Heart right ventricle (tissue), 16 donors: ENCODE measurements around the gene ABCB11. TPM values are rescaled to one million over a fixed set of nuclear protein-coding genes. Genes with fewer than 3 reads are reported as not detected.

Experiments used
- ATAC-seq, 8 donors: fragments of 200-7000 bp; cut with Tn5 transposase; one replicate each; pipeline ENCODE4 v1.9.1; 2020; ENCODE audit warnings: mild to moderate bottlenecking in 8 of 8, moderate library complexity in 8 of 8, moderate number of reproducible peaks in 1 of 8
- DNase-seq, 2 donors: peaks; one replicate each; pipeline ENCODE4 v3.0.0-alpha.2; 2020
- H3K27ac ChIP-seq, 10 donors: fragments of 200-600 bp; sonication (generic) in 2 of 10; one replicate each; pipeline versions ENCODE4 v1.5.0 to v1.8.0; 2020 to 2022; ENCODE audit warnings: mild to moderate bottlenecking in 3 of 10
- H3K27me3 ChIP-seq, 7 donors: fragments of 200-600 bp; one replicate each; pipeline ENCODE4 v1.8.0; 2021 to 2022; ENCODE audit warnings: mild to moderate bottlenecking in 2 of 7
- H3K36me3 ChIP-seq, 9 donors: fragments of 200-600 bp; sonication (generic) in 1 of 9; one replicate each; pipeline versions ENCODE4 v1.5.0 to v1.8.0; 2020 to 2022; ENCODE audit warnings: mild to moderate bottlenecking in 2 of 9
- H3K4me1 ChIP-seq, 9 donors: fragments of 200-600 bp; sonication (generic) in 1 of 9; one replicate each; pipeline versions ENCODE4 v1.5.0 to v1.8.0; 2020 to 2022; ENCODE audit warnings: mild to moderate bottlenecking in 4 of 9
- H3K4me3 ChIP-seq, 10 donors: fragments of 200-600 bp; sonication (generic) in 2 of 10; one replicate each; pipeline versions ENCODE4 v1.5.0 to v1.8.0; 2020 to 2022; ENCODE audit warnings: mild to moderate bottlenecking in 7 of 10, moderate library complexity in 2 of 10
- H3K9me3 ChIP-seq, 11 donors: fragments of 200-600 bp in 10 of 11; sonication (generic) in 2 of 11; one replicate each; pipeline versions ENCODE4 v1.5.0 to v1.8.0; 2013 to 2022; ENCODE audit warnings: mild to moderate bottlenecking in 2 of 11, control low read depth in 1 of 11, moderate library complexity in 1 of 11
- WGBS, 2 donors: extraction: QIAGEN DNeasy Blood & Tissue Kit; methylation state at CpG; one replicate each; pipeline ENCODE4 v1.1.7; 2013; ENCODE audit warnings: inconsistent platforms in 1 of 2; 5-methylcytosine and 5-hydroxymethylcytosine counted together
- intact Hi-C, 10 donors: fragments of 100-400 bp; cut with DNase I; formaldehyde crosslinking; loops; one replicate each; pipeline versions ENCODE4 v1.11.1 to v1.14.2; 2022
- long read RNA-seq, 3 donors: library from polyadenylated mRNA; unstranded; transcript quantifications; one replicate each; pipeline ENCODE4 v2.0.0, GENCODE V29; 2020 to 2021
- polyA plus RNA-seq, 2 donors: library from polyadenylated mRNA; stranded (reverse); fragments of 200-250 nt; gene quantifications; one replicate each; pipeline ENCODE4 v1.2.3, GENCODE V29; 2013
- total RNA-seq, 10 donors: library from RNA; stranded (reverse); fragmentation: NEBNext Ultra II Directional in 3 of 10; extraction: Animal tissue kit (Norgen Biotek cat#: 25700) in 3 of 10; gene quantifications; one replicate each; pipeline versions ENCODE4 v1.2.1 to v1.2.4, GENCODE V29; 2021 to 2023
- TF ChIP-seq, protein P1 (sequence below), 9 donors: fragments of 200-600 bp; sonication (generic) in 2 of 9; IDR thresholded peaks; one replicate each; pipeline versions ENCODE4 v1.5.0 to v1.8.0; 2021 to 2022; ENCODE audit warnings: antibody characterized with exemption in 9 of 9, mild to moderate bottlenecking in 5 of 9, moderate library complexity in 1 of 9
- donor health status: Arrhythmogenic right ventricular cardiomyopathy.
- donor health status: ischemic (EF 13 %, LVEDD 7.1; RV severe dilation, severe dysfunction).
- donor health status: healthy with polysubstance abuse.
- donor health status: DM: no; HTN: yes; CAD: no.
- donor health status: DM: no; HTN: no; CAD: no.
- donor health status: ischemic (EF 25% LVEDD 6.9; RV normal size, moderate dysfunction).
- donor health status: ischemic (EF 25% LVEDD 5.7; RV mildly dilated, moderate dysfunction).
- donor health status: healthy.
- donor health status: DM: yes; HTN: yes; CAD: no.
- donor health status: Ischemic cardiomyopathy.
- donor health status: ischemic (EF 35%, LVEDD 5.7; RV mildly dilated, moderate dysfunction).
- donor health status: nonischemic (EF 11% LVEDD 7.7; RV severe dilation, severe dysfunction).
- donor health status: DM: yes; HTN: yes; CAD: no.
- donor health status: PGD.
- donor health status: ischemic (EF 29% LVEDD 5.4; RV normal size, mild dysfunction).
- donor health status: nonischemic (EF 23%, LVEDD 6.1; RV moderate dilation, normal function).

ABCB11 gene
- total RNA-seq, result under 1 TPM in 3 of 10 donors, not detected in 7; 0.05 to 0.23 (median 0.06) TPM
- polyA plus RNA-seq, result under 1 TPM; 0.01 to 0.07 TPM
- long read RNA-seq, donor 1, result 0 reads
- long read RNA-seq, donor 2, result 0 reads
- long read RNA-seq, donor 3, result 0 reads

- H3K4me1 ChIP-seq, result peaks cover 0 to 4% (median 0%) of the 10 kb centered on the region in 9 donors
- DNase-seq (no peak), ATAC-seq (no peak)
- TF ChIP-seq, protein P1, sequence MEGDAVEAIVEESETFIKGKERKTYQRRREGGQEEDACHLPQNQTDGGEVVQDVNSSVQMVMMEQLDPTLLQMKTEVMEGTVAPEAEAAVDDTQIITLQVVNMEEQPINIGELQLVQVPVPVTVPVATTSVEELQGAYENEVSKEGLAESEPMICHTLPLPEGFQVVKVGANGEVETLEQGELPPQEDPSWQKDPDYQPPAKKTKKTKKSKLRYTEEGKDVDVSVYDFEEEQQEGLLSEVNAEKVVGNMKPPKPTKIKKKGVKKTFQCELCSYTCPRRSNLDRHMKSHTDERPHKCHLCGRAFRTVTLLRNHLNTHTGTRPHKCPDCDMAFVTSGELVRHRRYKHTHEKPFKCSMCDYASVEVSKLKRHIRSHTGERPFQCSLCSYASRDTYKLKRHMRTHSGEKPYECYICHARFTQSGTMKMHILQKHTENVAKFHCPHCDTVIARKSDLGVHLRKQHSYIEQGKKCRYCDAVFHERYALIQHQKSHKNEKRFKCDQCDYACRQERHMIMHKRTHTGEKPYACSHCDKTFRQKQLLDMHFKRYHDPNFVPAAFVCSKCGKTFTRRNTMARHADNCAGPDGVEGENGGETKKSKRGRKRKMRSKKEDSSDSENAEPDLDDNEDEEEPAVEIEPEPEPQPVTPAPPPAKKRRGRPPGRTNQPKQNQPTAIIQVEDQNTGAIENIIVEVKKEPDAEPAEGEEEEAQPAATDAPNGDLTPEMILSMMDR (IDR thresholded peaks at IDR 0.05), result no peak
- no peak within 1 kb of the TSS for H3K4me3 ChIP-seq
- 64 to 79% methylated on average over 3 of the region's 3 CpGs for WGBS, 2 donors
- H3K36me3 ChIP-seq, result no peaks in the 10 kb centered on the region
- peaks cover 0 to 6% (median 0%) of the 10 kb centered on the region in 11 donors for H3K9me3 ChIP-seq
- no peak within 1 kb of the TSS for H3K27ac ChIP-seq
- intact Hi-C loops, result no loop called here
- no peaks in the 10 kb centered on the region for H3K27me3 ChIP-seq
Observed at GRCh38 chr2:169031202-169031601, at the start of gene ABCB11. TSS of gene ABCB11 (minus strand) at chr2:169031324. CDS start at chr2:169018125, 13,199 bp downstream.

- intact Hi-C loops, result loop anchor here in 1 of 10 donors (10.0 kb wide), 1 partner anchor 116 kb away; no protein-coding TSS in a partner anchor
- H3K4me1 ChIP-seq, result peaks cover 0 to 47% (median 6%) of the 10 kb centered on the region in 9 donors
- no peaks in the 10 kb centered on the region for H3K27me3 ChIP-seq
- DNase-seq (no peak), ATAC-seq (peak in 3 of 8 donors; percentile 25 to 52 (median 47))
- no peak overlapping the region for H3K27ac ChIP-seq
- H3K9me3 ChIP-seq, result peaks cover 0 to 8% (median 0%) of the 10 kb centered on the region in 11 donors
- no peaks in the 10 kb centered on the region for H3K36me3 ChIP-seq
- WGBS, 2 donors, result 79 to 81% methylated on average over 2 of the region's 2 CpGs
- H3K4me3 ChIP-seq, result no peak overlapping the region
- TF ChIP-seq, protein P1 (IDR thresholded peaks at IDR 0.05), result no peak
Observed at GRCh38 chr2:169080250-169081069, 49.3 kb upstream of the ABCB11 start.

GRCh38 chr2:169077674-169078240 lies 46.6 kb upstream of the ABCB11 start:
- H3K9me3 ChIP-seq, result no peaks in the 10 kb centered on the region
- H3K36me3 ChIP-seq, result no peaks in the 10 kb centered on the region
- TF ChIP-seq, protein P1 (IDR thresholded peaks at IDR 0.05), result no peak
- no peaks in the 10 kb centered on the region for H3K27me3 ChIP-seq
- peaks cover 0 to 59% (median 6%) of the 10 kb centered on the region in 9 donors for H3K4me1 ChIP-seq
- peak overlapping the region in 5 of 10 donors; percentile 10 to 41 (median 26) for H3K27ac ChIP-seq
- peak in 6 of 8 donors; percentile 50 to 88 (median 78) for ATAC-seq
- H3K4me3 ChIP-seq, result no peak overlapping the region
- DNase-seq, result peak in 1 of 2 donors; percentile 12
- 13% methylated on average over 2 of the region's 2 CpGs for WGBS, 2 donors
- intact Hi-C loops, result loop anchor here in 1 of 10 donors (10.0 kb wide), 1 partner anchor 113 kb away; no protein-coding TSS in a partner anchor
